Uterus (tissue), 2 donors: ENCODE measurements around the gene RALB.

Source experiments
- POLR2A ChIP-seq, 2 donors: fragments of 450-650 bp; IDR thresholded peaks; one replicate each; pipeline ENCODE4 v1.6.1; 2016; ENCODE audit warnings: antibody characterized with exemption in 2 of 2, mild to moderate bottlenecking in 1 of 2, moderate library complexity in 1 of 2
- TF ChIP-seq, protein P1 (sequence below), 4 experiments: fragments of 200-600 bp in 2 of 4; fragments of 450-650 bp in 2 of 4; sonication (generic) in 2 of 4; IDR thresholded peaks; one replicate each; pipeline ENCODE4 v1.5.1; 2016 to 2019; ENCODE audit warnings: antibody characterized with exemption in 4 of 4, mild to moderate bottlenecking in 2 of 4, moderate library complexity in 1 of 4

DNA sequence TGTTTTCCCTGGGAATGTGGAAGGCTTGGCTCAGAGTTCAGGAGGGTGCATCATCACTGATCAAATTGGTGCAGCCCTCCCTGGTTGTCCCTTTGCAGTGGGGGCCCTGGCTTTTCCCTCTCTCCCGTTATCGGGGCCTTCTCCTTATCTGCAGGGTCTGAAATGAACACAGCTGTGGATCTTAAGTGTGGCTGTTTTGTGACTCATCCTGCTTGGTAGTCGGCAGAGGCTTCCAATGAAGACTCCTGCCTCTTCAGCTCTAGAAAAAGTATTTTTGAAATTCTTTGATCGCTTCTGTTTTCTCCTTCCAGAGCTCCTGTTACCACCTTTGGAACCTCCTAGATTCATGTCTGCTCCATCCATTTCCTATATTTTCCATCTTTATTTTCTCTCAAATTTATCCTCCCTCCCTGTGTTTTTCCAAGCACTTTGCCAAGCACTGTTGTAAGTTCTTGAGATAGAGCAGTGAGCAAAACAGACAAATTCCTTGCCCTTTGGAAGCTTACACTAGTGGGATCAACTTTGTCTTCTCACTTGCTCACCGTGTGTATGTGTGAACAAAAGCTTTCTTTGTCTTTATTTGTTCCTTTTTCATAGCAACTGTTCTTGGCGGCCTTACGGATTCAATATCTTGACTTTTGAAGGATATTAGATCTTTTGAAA lies 45.7 kb downstream of the RALB start:
- TF ChIP-seq, protein P1, sequence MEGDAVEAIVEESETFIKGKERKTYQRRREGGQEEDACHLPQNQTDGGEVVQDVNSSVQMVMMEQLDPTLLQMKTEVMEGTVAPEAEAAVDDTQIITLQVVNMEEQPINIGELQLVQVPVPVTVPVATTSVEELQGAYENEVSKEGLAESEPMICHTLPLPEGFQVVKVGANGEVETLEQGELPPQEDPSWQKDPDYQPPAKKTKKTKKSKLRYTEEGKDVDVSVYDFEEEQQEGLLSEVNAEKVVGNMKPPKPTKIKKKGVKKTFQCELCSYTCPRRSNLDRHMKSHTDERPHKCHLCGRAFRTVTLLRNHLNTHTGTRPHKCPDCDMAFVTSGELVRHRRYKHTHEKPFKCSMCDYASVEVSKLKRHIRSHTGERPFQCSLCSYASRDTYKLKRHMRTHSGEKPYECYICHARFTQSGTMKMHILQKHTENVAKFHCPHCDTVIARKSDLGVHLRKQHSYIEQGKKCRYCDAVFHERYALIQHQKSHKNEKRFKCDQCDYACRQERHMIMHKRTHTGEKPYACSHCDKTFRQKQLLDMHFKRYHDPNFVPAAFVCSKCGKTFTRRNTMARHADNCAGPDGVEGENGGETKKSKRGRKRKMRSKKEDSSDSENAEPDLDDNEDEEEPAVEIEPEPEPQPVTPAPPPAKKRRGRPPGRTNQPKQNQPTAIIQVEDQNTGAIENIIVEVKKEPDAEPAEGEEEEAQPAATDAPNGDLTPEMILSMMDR (IDR thresholded peaks at IDR 0.05) = no peak
- TF ChIP-seq POLR2A (IDR thresholded peaks at IDR 0.05) = no peak
